Natural killer cell (primary cell): Measurements from ENCODE around the gene RDH8. TPM values are rescaled to one million over a fixed set of nuclear protein-coding genes. Genes with fewer than 3 reads are reported as not detected.

Experiments used
- ATAC-seq, 3 donors: fragments of 150-1000 bp in 2 of 3; fragments of 200-7000 bp in 1 of 3; cut with Tn5 transposase; 1 replicate in 1 of 3; 2 replicates in 2 of 3; pipeline ENCODE4 v1.10.0; 2021; ENCODE audit warnings: mild to moderate bottlenecking in 2 of 3, moderate library complexity in 2 of 3
- DNase-seq, 2 donors: peaks; one replicate each; pipeline versions ENCODE4 v3.0.0 to v3.0.0-alpha.2; 2013 to 2021; ENCODE audit warnings: mixed read lengths in 1 of 2
- H3K27ac ChIP-seq: one replicate; pipeline ENCODE4 v1.5.1; 2013; ENCODE audit warnings: mild to moderate bottlenecking, low read length
- H3K27me3 ChIP-seq: one replicate; pipeline ENCODE4 v1.6.1; 2013; ENCODE audit warnings: low read length; ENCODE audit not compliant: control insufficient read depth, insufficient read depth
- H3K36me3 ChIP-seq: one replicate; pipeline ENCODE4 v1.6.1; 2013; ENCODE audit warnings: low read length; ENCODE audit not compliant: control insufficient read depth, insufficient read depth
- H3K4me1 ChIP-seq: one replicate; pipeline ENCODE4 v1.6.1; 2013; ENCODE audit warnings: low read length; ENCODE audit not compliant: control insufficient read depth, insufficient read depth
- H3K4me3 ChIP-seq: one replicate; pipeline ENCODE4 v1.5.1; 2013; ENCODE audit warnings: low read length
- H3K9me3 ChIP-seq: one replicate; pipeline ENCODE4 v1.6.1; 2013; ENCODE audit warnings: low read length; ENCODE audit not compliant: control insufficient read depth, insufficient read depth
- H3K27ac Mint-ChIP-seq, 2 donors: one replicate each; pipeline ENCODE4 v1.8.0; 2022; ENCODE audit warnings: mild to moderate bottlenecking in 2 of 2, mixed read lengths in 2 of 2, moderate library complexity in 1 of 2
- H3K27me3 Mint-ChIP-seq, 2 donors: one replicate each; pipeline ENCODE4 v1.8.0; 2022; ENCODE audit warnings: low read depth in 2 of 2, mixed read lengths in 2 of 2
- H3K36me3 Mint-ChIP-seq: one replicate; pipeline ENCODE4 v1.8.0; 2022; ENCODE audit warnings: mixed read lengths
- H3K4me1 Mint-ChIP-seq, 2 donors: one replicate each; pipeline ENCODE4 v1.8.0; 2022; ENCODE audit warnings: mixed read lengths in 2 of 2
- H3K4me3 Mint-ChIP-seq: one replicate; pipeline ENCODE4 v1.8.0; 2022; ENCODE audit warnings: mild to moderate bottlenecking, moderate library complexity, mixed read lengths
- H3K9me3 Mint-ChIP-seq, 2 donors: one replicate each; pipeline ENCODE4 v1.8.0; 2022; ENCODE audit warnings: mixed read lengths in 2 of 2
- CTCF ChIP-seq: fragments of 200-600 bp; IDR thresholded peaks from one replicate; pipeline ENCODE4 v1.8.0; 2022; ENCODE audit warnings: antibody characterized with exemption
- WGBS: methylation state at CpG from one replicate; pipeline ENCODE4 v1.1.7; 2013; ENCODE audit warnings: missing lambda C conversion rate; ENCODE audit not compliant: insufficient coverage; 5-methylcytosine and 5-hydroxymethylcytosine counted together
- intact Hi-C: fragments of 100-400 bp; cut with micrococcal nuclease; formaldehyde crosslinking; loops from one replicate; pipeline ENCODE4 v1.14.2; 2022
- total RNA-seq, 4 donors: library from RNA; stranded (reverse); fragments of 120-200 nt in 1 of 4; gene quantifications; one replicate each; pipeline versions ENCODE4 v1.2.3 to v1.2.4, GENCODE V29; 2013 to 2022

Gene RDH8
- total RNA-seq, 3 donors from 2014 or later (not counting 1 experiment from before 2014, with no cell fraction given), result not detected

- DNase-seq, result no peak
- intact Hi-C loops, result no loop called here
- no peak overlapping the region for H3K27ac Mint-ChIP-seq
Measured at GRCh38 chr19:10001899-10002298, 11.4 kb upstream of the RDH8 start.

GRCh38 chr19:10003271-10003670 is 10.0 kb upstream of the RDH8 start:
- H3K4me3 ChIP-seq, result no peak overlapping the region
- H3K27me3 Mint-ChIP-seq, result peaks cover 19 to 20% of the 10 kb centered on the region in 2 donors
- H3K27me3 ChIP-seq, result peaks cover 5% of the 10 kb centered on the region
- H3K4me3 Mint-ChIP-seq, result no peak overlapping the region
- no peaks in the 10 kb centered on the region for H3K9me3 ChIP-seq
- intact Hi-C loops, result no loop called here
- no peak for TF ChIP-seq CTCF
- H3K36me3 Mint-ChIP-seq, result no peaks in the 10 kb centered on the region
- DNase-seq (no peak), ATAC-seq (no peak)
- WGBS, result 61% methylated on average over 6 of the region's 6 CpGs
- no peak overlapping the region for H3K27ac ChIP-seq
- H3K27ac Mint-ChIP-seq, result no peak overlapping the region
- H3K4me1 Mint-ChIP-seq, result peaks cover 35 to 63% of the 10 kb centered on the region in 2 donors
- H3K9me3 Mint-ChIP-seq, result no peaks in the 10 kb centered on the region
- peaks cover 50% of the 10 kb centered on the region for H3K4me1 ChIP-seq
- H3K36me3 ChIP-seq, result no peaks in the 10 kb centered on the region

More at GRCh38 chr19:10001899-10002298, 11.4 kb upstream of the RDH8 start:
- H3K27me3 ChIP-seq, result peaks cover 3% of the 10 kb centered on the region
- TF ChIP-seq CTCF, result no peak
- no peak overlapping the region for H3K27ac ChIP-seq
- Mint-ChIP-seq H3K9me3 (no peaks in the 10 kb centered on the region), H3K27me3 (peaks cover 13 to 20% of the 10 kb centered on the region in 2 donors), H3K36me3 (no peaks in the 10 kb centered on the region), H3K4me3 (no peak overlapping the region), H3K4me1 (peaks cover 31 to 49% of the 10 kb centered on the region in 2 donors)
- no peak overlapping the region for H3K4me3 ChIP-seq
- WGBS, result 61% methylated on average over 6 of the region's 6 CpGs
- no peaks in the 10 kb centered on the region for H3K36me3 ChIP-seq
- ATAC-seq, result no peak
- H3K9me3 ChIP-seq, result no peaks in the 10 kb centered on the region
- H3K4me1 ChIP-seq, result peaks cover 37% of the 10 kb centered on the region

DNA sequence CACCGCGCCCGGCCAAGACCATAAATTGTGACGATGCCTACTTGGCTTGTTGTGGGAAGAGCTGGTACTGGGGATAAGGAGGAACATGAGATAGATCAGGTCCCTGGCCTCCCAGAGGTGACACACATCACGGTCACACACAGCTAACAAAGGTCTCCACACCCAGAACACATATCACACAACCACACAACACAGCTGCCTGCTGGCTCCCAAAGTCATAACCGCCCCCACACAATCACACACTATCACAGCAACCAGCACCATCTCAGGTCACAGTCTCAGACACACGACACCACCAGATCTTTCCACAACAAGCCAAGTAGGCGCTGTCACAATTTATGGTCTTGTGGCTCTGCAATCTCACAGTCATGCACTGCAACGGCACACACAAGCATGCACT is 8.7 kb upstream of the RDH8 start:
- Histone ChIP-seq H3K27me3 (peaks cover 14% of the 10 kb centered on the region), H3K36me3 (no peaks in the 10 kb centered on the region), H3K9me3 (no peaks in the 10 kb centered on the region), H3K4me1 (peaks cover 64% of the 10 kb centered on the region), H3K27ac (no peak overlapping the region), H3K4me3 (no peak overlapping the region)
- Mint-ChIP-seq H3K27ac (no peak overlapping the region), H3K36me3 (no peaks in the 10 kb centered on the region), H3K27me3 (peaks cover 22% of the 10 kb centered on the region in 2 donors), H3K9me3 (no peaks in the 10 kb centered on the region), H3K4me1 (peaks cover 43 to 74% of the 10 kb centered on the region in 2 donors), H3K4me3 (no peak overlapping the region)
- TF ChIP-seq CTCF, result no peak
- DNase-seq (no peak), ATAC-seq (no peak)
- WGBS, result 56% methylated on average over 5 of the region's 9 CpGs
- intact Hi-C loops, result no loop called here

DNA sequence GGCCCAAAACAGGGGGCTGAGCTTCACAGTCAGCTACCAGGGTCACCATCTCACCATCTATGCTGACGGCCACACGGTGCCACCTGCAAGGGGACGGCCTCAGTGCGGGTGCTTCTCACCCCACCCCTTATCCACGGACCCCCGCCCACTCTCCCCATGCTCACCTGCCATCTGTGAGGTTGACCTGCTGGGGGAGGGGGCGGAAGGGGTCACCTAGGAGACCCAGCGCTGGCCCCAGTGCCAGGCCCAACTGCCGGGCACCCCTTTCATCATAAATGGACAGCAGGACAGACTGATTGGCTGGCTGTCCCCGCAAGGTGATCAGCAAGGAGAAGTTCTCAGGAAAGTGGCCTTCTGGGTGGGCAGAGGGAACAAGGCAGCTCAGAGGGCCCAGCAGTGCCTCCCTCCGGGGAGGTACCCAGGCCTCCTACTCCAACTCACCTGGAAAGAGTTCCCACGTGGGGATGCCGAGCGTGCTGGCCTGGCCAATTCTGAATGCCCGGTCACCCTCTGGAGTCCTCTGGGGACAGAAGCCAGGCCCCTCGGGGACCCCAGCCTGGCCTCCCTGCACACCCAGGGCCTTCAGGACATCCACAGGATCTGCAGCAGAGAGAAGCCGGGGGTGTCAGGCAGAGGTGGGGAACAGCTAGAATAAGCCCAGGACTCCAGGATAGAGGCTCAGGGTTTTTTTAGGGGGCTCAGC is 7.5 kb upstream of the RDH8 start:
- intact Hi-C loops, result no loop called here
- Histone ChIP-seq H3K27me3 (peaks cover 14% of the 10 kb centered on the region), H3K36me3 (no peaks in the 10 kb centered on the region), H3K4me3 (peak overlapping the region; percentile 17), H3K4me1 (peaks cover 64% of the 10 kb centered on the region), H3K27ac (no peak overlapping the region), H3K9me3 (no peaks in the 10 kb centered on the region)
- DNase-seq, result no peak
- Mint-ChIP-seq H3K27ac (no peak overlapping the region), H3K27me3 (peaks cover 14 to 21% of the 10 kb centered on the region in 2 donors), H3K9me3 (no peaks in the 10 kb centered on the region), H3K4me1 (peaks cover 39 to 71% of the 10 kb centered on the region in 2 donors), H3K36me3 (no peaks in the 10 kb centered on the region), H3K4me3 (no peak overlapping the region)
- 78% methylated on average over 15 of the region's 17 CpGs for WGBS
- no peak for ATAC-seq
- no peak for TF ChIP-seq CTCF
